ENCODE data around the gene CASKIN2.

The CASKIN2 gene

GRCh38 chr17:75515496-75516254 lies at the start of gene CASKIN2:
Gene CASKIN2 (minus strand): TSS chr17:75515537. CDS start chr17:75513804, 1,733 bp downstream.
- peak; percentile 51 for DNase-seq (ENCODE audit: low read depth in 2 of 2)

- no peak for DNase-seq (ENCODE audit: low read depth in 2 of 2)
These were observed 49.7 kb upstream of the CASKIN2 start for GRCh38 chr17:75565066-75565465.

GRCh38 chr17:75564195-75564594 lies 48.9 kb upstream of the CASKIN2 start:
- DNase-seq (ENCODE audit: low read depth in 2 of 2) = no peak

- DNase-seq (ENCODE audit: low read depth in 2 of 2) = no peak
These were observed 47.9 kb upstream of the CASKIN2 start for GRCh38 chr17:75563063-75563758.

GRCh38 chr17:75561927-75562603 lies 46.7 kb upstream of the CASKIN2 start:
- no peak for DNase-seq (ENCODE audit: low read depth in 2 of 2)

GRCh38 chr17:75559958-75560533 lies 44.7 kb upstream of the CASKIN2 start:
- DNase-seq (ENCODE audit: low read depth in 2 of 2) = no peak

- DNase-seq (ENCODE audit: low read depth in 2 of 2) = no peak
These were observed 43.6 kb upstream of the CASKIN2 start for GRCh38 chr17:75558666-75559530.

- DNase-seq (ENCODE audit: low read depth in 2 of 2) = no peak
These were observed 42.7 kb upstream of the CASKIN2 start for GRCh38 chr17:75557852-75558665.

GRCh38 chr17:75557075-75557851 lies 41.9 kb upstream of the CASKIN2 start:
- no peak for DNase-seq (ENCODE audit: low read depth in 2 of 2)

- no peak for DNase-seq (ENCODE audit: low read depth in 2 of 2)
These were observed 40.4 kb upstream of the CASKIN2 start for GRCh38 chr17:75555679-75556153.

- no peak for DNase-seq (ENCODE audit: low read depth in 2 of 2)
These were observed 38.2 kb upstream of the CASKIN2 start for GRCh38 chr17:75553295-75554110.

GRCh38 chr17:75552425-75553294 lies 37.3 kb upstream of the CASKIN2 start:
- DNase-seq (ENCODE audit: low read depth in 2 of 2) = no peak

- DNase-seq (ENCODE audit: low read depth in 2 of 2) = no peak
These were observed 35.9 kb upstream of the CASKIN2 start for GRCh38 chr17:75551266-75551665.

GRCh38 chr17:75550139-75550465 lies 34.8 kb upstream of the CASKIN2 start:
- DNase-seq (ENCODE audit: low read depth in 2 of 2) = no peak

- no peak for DNase-seq (ENCODE audit: low read depth in 2 of 2)
These were observed 34.2 kb upstream of the CASKIN2 start for GRCh38 chr17:75549246-75550138.

- DNase-seq (ENCODE audit: low read depth in 2 of 2) = no peak
These were observed 33.5 kb upstream of the CASKIN2 start for GRCh38 chr17:75548813-75549212.

- DNase-seq (ENCODE audit: low read depth in 2 of 2) = no peak
These were observed 31.8 kb upstream of the CASKIN2 start for GRCh38 chr17:75547091-75547490.
